H1 (cell line): ENCODE data around the gene SLC35F1. TPM values are rescaled to one million over a fixed set of nuclear protein-coding genes. Genes with fewer than 3 reads are reported as not detected.

Experiments
- BRCA1 ChIP-seq: IDR thresholded peaks from 2 replicates; pipeline ENCODE4 v1.6.1; 2012; ENCODE audit warnings: low read depth, low read length, improper control_type of control experiment
- CHD7 ChIP-seq: fragments of 300-600 bp; sonication (generic); IDR thresholded peaks from 2 replicates; pipeline ENCODE4 v1.7.1; 2012; ENCODE audit warnings: low read length, moderate library complexity, mild to moderate bottlenecking, inconsistent platforms; ENCODE audit not compliant: insufficient replicate concordance
- GABPA ChIP-seq: IDR thresholded peaks from 2 replicates; pipeline ENCODE4 v1.6.1; 2011; ENCODE audit warnings: mild to moderate bottlenecking, low read length, moderate library complexity, borderline replicate concordance; ENCODE audit not compliant: insufficient read depth
- polyA plus RNA-seq, 7 experiments: library from polyadenylated mRNA; depleted of rRNA in 3 of 7; stranded (reverse) in 5 of 7; unstranded in 2 of 7; fragments of >200 nt in 5 of 7; fragments of 200-250 nt in 2 of 7; gene quantifications; 1 replicate in 5 of 7; 2 replicates in 1 of 7; 4 replicates in 1 of 7; pipeline versions ENCODE4 v1.2.1 to v1.2.3, GENCODE V29; 2011 to 2013; ENCODE audit warnings: missing spikeins in 2 of 7, mixed read lengths in 2 of 7
- total RNA-seq: library from RNA; stranded (reverse); fragmentation: NEBNext Ultra II Directional; extraction: Animal tissue kit (Norgen Biotek cat#: 25700); gene quantifications from 2 replicates; pipeline ENCODE4 v1.2.1, GENCODE V29; 2021

The SLC35F1 gene
- total and polyA plus RNA-seq, 2 of the 8 experiments (the other 6 are each of a cell fraction or from before 2014, with no cell fraction given) = 7.0 to 10.0 TPM

GRCh38 chr6:118023771-118024170 is 116.7 kb downstream of the SLC35F1 start (continued):
- TF ChIP-seq CHD7 (no peak), GABPA (no peak), BRCA1 (no peak)
